ENCODE results near the gene GZMB. TPM values are rescaled to one million over a fixed set of nuclear protein-coding genes. Genes with fewer than 3 reads are reported as not detected.

The GZMB gene
- total and polyA plus RNA-seq, 5 donors from 2014 or later = 0.29 to 3.0 (median 1.0) TPM; not detected in 2

DNA sequence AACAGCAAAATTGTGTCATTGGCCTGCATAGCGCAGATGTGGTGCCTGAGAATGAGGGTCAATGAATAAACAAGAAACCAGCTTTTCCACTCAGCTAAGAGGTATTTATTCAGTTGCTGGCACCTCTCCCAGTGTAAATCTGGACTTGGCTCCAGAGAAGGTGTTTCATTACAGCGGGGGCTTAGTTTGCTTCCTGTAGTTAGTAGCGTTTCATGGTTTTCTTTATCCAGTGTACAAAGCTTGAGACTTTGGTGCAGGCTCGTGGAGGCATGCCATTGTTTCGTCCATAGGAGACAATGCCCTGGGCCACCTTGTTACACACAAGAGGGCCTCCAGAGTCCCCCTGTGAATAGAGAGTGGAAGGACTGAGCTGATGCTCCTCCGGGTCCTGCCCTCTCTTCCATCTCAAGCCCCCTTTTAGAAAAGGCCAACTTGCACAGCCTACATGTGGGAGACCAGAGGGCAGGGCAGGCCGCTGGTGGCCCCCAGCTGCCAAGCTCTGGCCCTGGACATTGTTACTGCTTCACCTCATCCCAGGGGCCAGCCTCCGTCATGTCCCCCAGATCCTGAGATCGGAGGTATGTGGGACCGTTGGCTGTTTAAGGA lies 3.0 kb downstream of the GZMB start:
- no peak overlapping the region for H3K4me3 ChIP-seq (ENCODE audit: low read depth, low read length)
- peaks cover 0 to 2% (median 0%) of the 10 kb centered on the region in 4 donors for H3K4me1 Mint-ChIP-seq

DNA sequence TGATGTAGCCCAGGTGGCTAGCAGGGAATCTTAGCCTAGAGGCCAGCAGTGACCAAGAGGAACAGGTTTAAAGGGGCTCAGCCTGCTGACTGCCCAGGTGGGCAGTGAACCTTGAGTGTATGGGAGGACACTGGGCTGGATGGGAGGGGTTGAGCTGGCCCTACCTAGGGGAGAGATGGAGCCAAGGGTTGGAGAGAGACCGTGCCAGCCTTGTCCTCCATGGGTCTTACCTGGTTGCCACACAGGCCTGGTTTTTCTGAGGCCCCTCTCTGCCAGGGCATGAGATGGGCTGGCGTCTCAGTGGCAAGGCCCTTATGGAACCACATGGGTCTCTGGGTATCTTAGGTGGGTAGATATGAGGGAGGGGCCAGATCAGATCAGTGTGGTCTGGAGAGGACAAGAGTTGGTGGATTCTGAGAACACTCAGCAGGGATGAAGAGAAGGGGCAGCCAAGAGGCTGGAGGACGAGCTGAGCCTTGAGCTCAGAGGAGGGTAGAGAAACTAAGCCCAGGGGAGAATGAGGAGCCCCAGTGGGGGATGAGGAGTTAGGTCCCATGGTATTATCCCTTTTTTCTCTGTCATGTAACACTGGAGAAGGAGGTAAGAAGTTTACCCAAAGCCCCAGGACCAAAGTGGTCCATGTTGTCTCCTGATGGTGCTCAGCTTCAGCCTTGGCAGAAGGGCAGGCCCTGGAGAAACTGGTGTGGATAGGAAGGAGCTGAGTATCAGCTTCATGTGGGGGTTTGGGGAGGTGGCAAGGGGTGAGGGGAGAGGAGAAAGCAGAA lies 3.7 kb downstream of the GZMB start:
- no peak for DNase-seq
- Histone ChIP-seq H3K36me3 (ENCODE audit: control insufficient read depth, insufficient read depth, low read length) (no peaks in the 10 kb centered on the region), H3K9me3 (ENCODE audit: control insufficient read depth in 2 of 2, low read length in 2 of 2) (no peaks in the 10 kb centered on the region), H3K27me3 (ENCODE audit: control insufficient read depth, insufficient read depth, low read length) (peaks cover 6% of the 10 kb centered on the region), H3K27ac (ENCODE audit: insufficient read depth, low read length, poor library complexity, severe bottlenecking) (no peak overlapping the region), H3K4me3 (ENCODE audit: low read depth, low read length) (no peak overlapping the region), H3K4me1 (ENCODE audit: control insufficient read depth, insufficient read depth, low read length, poor library complexity, severe bottlenecking) (no peaks in the 10 kb centered on the region)
- Mint-ChIP-seq H3K27me3 (peaks cover 17% of the 10 kb centered on the region), H3K4me3 (no peak overlapping the region), H3K9me3 (no peaks in the 10 kb centered on the region), H3K36me3 (no peaks in the 10 kb centered on the region), H3K27ac (no peak overlapping the region), H3K4me1 (peaks cover 0 to 2% (median 0%) of the 10 kb centered on the region in 4 donors)
- no peak for ATAC-seq (ENCODE audit: low read depth in 2 of 2)

More for the DNA sequence above, 3.0 kb downstream of the GZMB start:
- H3K27me3 ChIP-seq (ENCODE audit: control insufficient read depth, insufficient read depth, low read length) = peaks cover 4% of the 10 kb centered on the region
- Mint-ChIP-seq H3K27me3 (peaks cover 17% of the 10 kb centered on the region), H3K27ac (no peak overlapping the region), H3K36me3 (no peaks in the 10 kb centered on the region), H3K9me3 (no peaks in the 10 kb centered on the region), H3K4me3 (no peak overlapping the region)
- ATAC-seq (ENCODE audit: low read depth in 2 of 2) (no peak), DNase-seq (no peak)
- no peak overlapping the region for H3K27ac ChIP-seq (ENCODE audit: insufficient read depth, low read length, poor library complexity, severe bottlenecking)
- H3K4me1 ChIP-seq (ENCODE audit: control insufficient read depth, insufficient read depth, low read length, poor library complexity, severe bottlenecking) = no peaks in the 10 kb centered on the region
- no peaks in the 10 kb centered on the region for H3K9me3 ChIP-seq (ENCODE audit: control insufficient read depth in 2 of 2, low read length in 2 of 2)
- H3K36me3 ChIP-seq (ENCODE audit: control insufficient read depth, insufficient read depth, low read length) = no peaks in the 10 kb centered on the region

DNA sequence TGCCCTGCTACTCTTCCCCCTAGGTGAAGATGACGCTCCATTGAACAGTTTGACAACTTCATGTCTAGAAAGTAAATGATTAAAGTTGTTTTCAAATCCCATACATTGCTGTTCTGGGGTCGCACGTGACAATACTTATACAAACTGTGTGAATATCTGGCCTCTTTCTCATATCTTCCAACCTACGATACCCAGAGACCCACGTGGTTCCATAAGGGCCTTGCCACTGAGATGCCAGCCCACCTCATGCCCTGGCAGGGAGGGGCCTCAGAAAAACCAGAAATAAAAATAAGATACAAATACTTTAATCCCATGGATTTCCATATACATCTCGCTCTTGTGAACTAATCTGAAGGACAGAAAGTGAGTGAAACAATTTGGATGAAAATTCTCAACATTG lies 4.5 kb downstream of the GZMB start:
- Histone ChIP-seq H3K4me1 (ENCODE audit: control insufficient read depth, insufficient read depth, low read length, poor library complexity, severe bottlenecking) (no peaks in the 10 kb centered on the region), H3K9me3 (ENCODE audit: control insufficient read depth in 2 of 2, low read length in 2 of 2) (no peaks in the 10 kb centered on the region), H3K27me3 (ENCODE audit: control insufficient read depth, insufficient read depth, low read length) (peaks cover 6% of the 10 kb centered on the region), H3K36me3 (ENCODE audit: control insufficient read depth, insufficient read depth, low read length) (no peaks in the 10 kb centered on the region), H3K27ac (ENCODE audit: insufficient read depth, low read length, poor library complexity, severe bottlenecking) (no peak overlapping the region), H3K4me3 (ENCODE audit: low read depth, low read length) (no peak overlapping the region)
- Mint-ChIP-seq H3K4me3 (no peak overlapping the region), H3K27me3 (peaks cover 17% of the 10 kb centered on the region), H3K36me3 (no peaks in the 10 kb centered on the region), H3K4me1 (peaks cover 0 to 2% (median 0%) of the 10 kb centered on the region in 4 donors), H3K27ac (no peak overlapping the region), H3K9me3 (peaks cover 0 to 4% (median 0%) of the 10 kb centered on the region in 7 donors)
- DNase-seq = no peak
- ATAC-seq (ENCODE audit: low read depth in 2 of 2) = no peak

DNA sequence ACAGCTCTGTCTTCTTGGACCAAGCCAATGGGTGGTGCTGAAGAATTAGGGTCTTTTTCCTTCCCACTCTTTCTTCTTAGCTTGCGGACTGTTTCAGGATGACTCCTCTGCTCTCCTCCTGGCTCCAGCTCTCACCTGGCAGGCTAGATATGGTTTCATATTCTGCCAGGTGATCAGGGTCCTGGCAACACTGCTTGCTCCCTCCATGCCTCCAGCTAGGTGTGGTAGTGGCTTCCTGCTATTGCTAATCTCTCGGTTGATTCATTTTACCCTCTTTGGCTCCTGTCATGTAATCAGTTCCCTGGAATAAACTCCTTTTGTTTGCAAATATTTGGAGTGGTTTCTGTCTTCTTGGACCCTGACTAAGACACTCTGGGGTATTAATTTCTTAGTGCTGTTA lies 20.2 kb downstream of the GZMB start:
- no peaks in the 10 kb centered on the region for H3K9me3 ChIP-seq (ENCODE audit: control insufficient read depth in 2 of 2, low read length in 2 of 2)
- peaks cover 0 to 2% (median 0%) of the 10 kb centered on the region in 7 donors for H3K9me3 Mint-ChIP-seq
- no peak for ATAC-seq (ENCODE audit: low read depth in 2 of 2)
- no peaks in the 10 kb centered on the region for H3K4me1 ChIP-seq (ENCODE audit: control insufficient read depth, insufficient read depth, low read length, poor library complexity, severe bottlenecking)
- peaks cover 29% of the 10 kb centered on the region for H3K27me3 Mint-ChIP-seq
- H3K27ac Mint-ChIP-seq = no peak overlapping the region
- H3K4me3 ChIP-seq (ENCODE audit: low read depth, low read length) = no peak overlapping the region
- no peak overlapping the region for H3K27ac ChIP-seq (ENCODE audit: insufficient read depth, low read length, poor library complexity, severe bottlenecking)
- peaks cover 4% of the 10 kb centered on the region for H3K27me3 ChIP-seq (ENCODE audit: control insufficient read depth, insufficient read depth, low read length)
- no peaks in the 10 kb centered on the region for H3K36me3 ChIP-seq (ENCODE audit: control insufficient read depth, insufficient read depth, low read length)
- no peak overlapping the region for H3K4me3 Mint-ChIP-seq
- no peaks in the 10 kb centered on the region for H3K36me3 Mint-ChIP-seq
- DNase-seq = no peak
- H3K4me1 Mint-ChIP-seq = no peaks in the 10 kb centered on the region

DNA sequence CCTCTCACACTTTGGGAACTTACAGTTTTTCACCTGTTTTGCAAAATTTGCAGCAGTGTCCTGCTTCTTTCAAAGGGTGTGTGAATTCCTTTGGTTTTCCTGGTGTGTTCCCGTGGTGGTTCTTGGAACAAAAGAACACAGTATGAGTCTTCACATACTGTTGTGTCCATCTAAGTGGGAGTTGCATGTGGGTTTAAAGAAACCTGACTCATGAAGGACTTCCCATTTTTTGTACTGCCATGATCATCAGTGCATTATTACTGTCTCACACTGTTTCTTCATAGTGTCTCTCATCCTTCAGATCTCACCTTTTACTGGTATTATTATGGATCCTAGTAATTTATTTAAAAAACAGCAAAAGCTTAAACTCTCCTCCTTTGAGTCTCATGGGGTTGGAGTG lies 20.7 kb downstream of the GZMB start:
- Mint-ChIP-seq H3K36me3 (no peaks in the 10 kb centered on the region), H3K27ac (no peak overlapping the region), H3K27me3 (peaks cover 29% of the 10 kb centered on the region), H3K4me1 (no peaks in the 10 kb centered on the region), H3K9me3 (peaks cover 0 to 2% (median 0%) of the 10 kb centered on the region in 7 donors), H3K4me3 (no peak overlapping the region)
- Histone ChIP-seq H3K9me3 (ENCODE audit: control insufficient read depth in 2 of 2, low read length in 2 of 2) (no peaks in the 10 kb centered on the region), H3K36me3 (ENCODE audit: control insufficient read depth, insufficient read depth, low read length) (no peaks in the 10 kb centered on the region), H3K4me3 (ENCODE audit: low read depth, low read length) (no peak overlapping the region), H3K27ac (ENCODE audit: insufficient read depth, low read length, poor library complexity, severe bottlenecking) (no peak overlapping the region), H3K4me1 (ENCODE audit: control insufficient read depth, insufficient read depth, low read length, poor library complexity, severe bottlenecking) (no peaks in the 10 kb centered on the region), H3K27me3 (ENCODE audit: control insufficient read depth, insufficient read depth, low read length) (peaks cover 4% of the 10 kb centered on the region)
- DNase-seq = no peak
- ATAC-seq (ENCODE audit: low read depth in 2 of 2) = no peak

- ATAC-seq (ENCODE audit: low read depth in 2 of 2) (no peak), DNase-seq (no peak)
- no peak overlapping the region for H3K27ac Mint-ChIP-seq
- no peaks in the 10 kb centered on the region for H3K4me1 ChIP-seq (ENCODE audit: control insufficient read depth, insufficient read depth, low read length, poor library complexity, severe bottlenecking)
- no peak overlapping the region for H3K4me3 ChIP-seq (ENCODE audit: low read depth, low read length)
- no peaks in the 10 kb centered on the region for H3K36me3 ChIP-seq (ENCODE audit: control insufficient read depth, insufficient read depth, low read length)
- H3K27ac ChIP-seq (ENCODE audit: insufficient read depth, low read length, poor library complexity, severe bottlenecking) = no peak overlapping the region
- peaks cover 24% of the 10 kb centered on the region for H3K27me3 Mint-ChIP-seq
- no peaks in the 10 kb centered on the region for H3K4me1 Mint-ChIP-seq
- no peak overlapping the region for H3K4me3 Mint-ChIP-seq
- H3K9me3 Mint-ChIP-seq = peaks cover 0 to 2% (median 0%) of the 10 kb centered on the region in 7 donors
- H3K9me3 ChIP-seq (ENCODE audit: control insufficient read depth in 2 of 2, low read length in 2 of 2) = no peaks in the 10 kb centered on the region
- H3K27me3 ChIP-seq (ENCODE audit: control insufficient read depth, insufficient read depth, low read length) = peaks cover 4% of the 10 kb centered on the region
- no peaks in the 10 kb centered on the region for H3K36me3 Mint-ChIP-seq
Measured at GRCh38 chr14:24612196-24612595, 21.8 kb downstream of the GZMB start.

- Mint-ChIP-seq H3K27me3 (peaks cover 15% of the 10 kb centered on the region), H3K4me1 (peaks cover 0 to 8% (median 3%) of the 10 kb centered on the region in 4 donors), H3K36me3 (no peaks in the 10 kb centered on the region), H3K4me3 (no peak within 1 kb of the TSS), H3K9me3 (peaks cover 0 to 2% (median 0%) of the 10 kb centered on the region in 7 donors), H3K27ac (peak within 1 kb of the TSS in 1 of 3 donors; percentile 67)
- Histone ChIP-seq H3K4me3 (ENCODE audit: low read depth, low read length) (no peak within 1 kb of the TSS), H3K4me1 (ENCODE audit: control insufficient read depth, insufficient read depth, low read length, poor library complexity, severe bottlenecking) (no peaks in the 10 kb centered on the region), H3K27ac (ENCODE audit: insufficient read depth, low read length, poor library complexity, severe bottlenecking) (no peak within 1 kb of the TSS), H3K36me3 (ENCODE audit: control insufficient read depth, insufficient read depth, low read length) (no peaks in the 10 kb centered on the region), H3K9me3 (ENCODE audit: control insufficient read depth in 2 of 2, low read length in 2 of 2) (no peaks in the 10 kb centered on the region), H3K27me3 (ENCODE audit: control insufficient read depth, insufficient read depth, low read length) (peaks cover 4% of the 10 kb centered on the region)
- ATAC-seq (ENCODE audit: low read depth in 2 of 2) = no peak
- no peak for DNase-seq
Measured at GRCh38 chr14:24609655-24610344, 24.2 kb downstream of the GZMB start, which contains the start of gene GZMH. Gene GZMH, minus strand, starts transcription at chr14:24609685. Its CDS starts 72 bp downstream, at chr14:24609613.
